Astrocyte (in vitro differentiated cells and primary cell): Measurements from ENCODE around the gene RNF26. TPM values are rescaled to one million over a fixed set of nuclear protein-coding genes. Genes with fewer than 3 reads are reported as not detected.

ENCODE experiments used
- DNase-seq: peaks from one replicate; pipeline ENCODE4 v3.0.0-alpha.2; 2010; ENCODE audit warnings: low read depth
- FAIRE-seq: peaks from 2 replicates; lab custom pipeline; 2011; peaks lifted over from hg19 to GRCh38; lab: Jason Lieb, UNC
- H2AFZ ChIP-seq: 2 replicates; pipeline ENCODE4 v1.6.0; 2012; ENCODE audit warnings: low read depth, low read length, inconsistent platforms
- H3K27ac ChIP-seq: 2 replicates; pipeline ENCODE4 v1.5.1; 2011; ENCODE audit warnings: low read depth, low read length, inconsistent platforms
- H3K27me3 ChIP-seq: 2 replicates; pipeline ENCODE4 v1.6.0; 2011; ENCODE audit warnings: low read length, inconsistent platforms; ENCODE audit not compliant: insufficient read depth
- H3K36me3 ChIP-seq: 2 replicates; pipeline ENCODE4 v1.5.1; 2011; ENCODE audit warnings: low read length, inconsistent platforms; ENCODE audit not compliant: insufficient read depth
- H3K4me1 ChIP-seq: 2 replicates; pipeline ENCODE4 v1.5.1; 2011; ENCODE audit warnings: low read length, inconsistent platforms; ENCODE audit not compliant: insufficient read depth
- H3K4me2 ChIP-seq: 2 replicates; pipeline ENCODE4 v1.6.0; 2012; ENCODE audit warnings: low read length, inconsistent platforms
- H3K4me3 ChIP-seq: 2 replicates; pipeline ENCODE4 v1.5.1; 2011; ENCODE audit warnings: low read depth, mild to moderate bottlenecking, low read length, inconsistent platforms; ENCODE audit not compliant: insufficient read depth
- H3K79me2 ChIP-seq: 2 replicates; pipeline ENCODE4 v1.6.0; 2012; ENCODE audit warnings: mild to moderate bottlenecking, low read length, inconsistent platforms; ENCODE audit not compliant: insufficient read depth
- H3K9ac ChIP-seq: 2 replicates; pipeline ENCODE4 v1.6.0; 2012; ENCODE audit warnings: mild to moderate bottlenecking, low read length, inconsistent platforms
- H3K9me3 ChIP-seq: 2 replicates; pipeline ENCODE4 v1.5.1; 2012; ENCODE audit warnings: low read depth, mild to moderate bottlenecking, low read length, inconsistent platforms; ENCODE audit not compliant: insufficient read depth
- H4K20me1 ChIP-seq: 2 replicates; pipeline ENCODE4 v1.6.0; 2012; ENCODE audit warnings: low read length, inconsistent platforms; ENCODE audit not compliant: insufficient read depth
- H3K27ac Mint-ChIP-seq: one replicate; pipeline ENCODE4 v1.8.0; 2021; ENCODE audit warnings: mild to moderate bottlenecking, mixed read lengths; ENCODE audit not compliant: unreplicated experiment
- H3K27me3 Mint-ChIP-seq: one replicate; pipeline ENCODE4 v1.8.0; 2021; ENCODE audit warnings: low read depth, mixed read lengths; ENCODE audit not compliant: unreplicated experiment
- H3K36me3 Mint-ChIP-seq: one replicate; pipeline ENCODE4 v1.8.0; 2021; ENCODE audit warnings: low read depth, mixed read lengths; ENCODE audit not compliant: unreplicated experiment
- H3K4me1 Mint-ChIP-seq: one replicate; pipeline ENCODE4 v1.8.0; 2021; ENCODE audit warnings: low read depth, mixed read lengths; ENCODE audit not compliant: unreplicated experiment
- H3K4me3 Mint-ChIP-seq: one replicate; pipeline ENCODE4 v1.8.0; 2021; ENCODE audit warnings: mild to moderate bottlenecking, moderate library complexity, mixed read lengths; ENCODE audit not compliant: unreplicated experiment
- H3K9me3 Mint-ChIP-seq: one replicate; pipeline ENCODE4 v1.8.0; 2021; ENCODE audit warnings: mild to moderate bottlenecking, mixed read lengths; ENCODE audit not compliant: unreplicated experiment
- EZH2 ChIP-seq: IDR thresholded peaks from 2 replicates; pipeline ENCODE4 v1.6.1; 2012; ENCODE audit warnings: mild to moderate bottlenecking, low read length, inconsistent platforms; ENCODE audit not compliant: insufficient read depth
- total RNA-seq: library from RNA; stranded (reverse); gene quantifications from 2 replicates; pipeline ENCODE4 v1.2.1, GENCODE V29; 2021
- TF ChIP-seq, protein P1 (sequence below): IDR thresholded peaks from 2 replicates; pipeline ENCODE4 v1.5.1; 2011; ENCODE audit warnings: low read depth, mild to moderate bottlenecking, inconsistent platforms, low read length, moderate library complexity; ENCODE audit not compliant: insufficient read depth

RNF26 gene
- total RNA-seq, 1 donor from 2014 or later, result 31.8 TPM

DNA sequence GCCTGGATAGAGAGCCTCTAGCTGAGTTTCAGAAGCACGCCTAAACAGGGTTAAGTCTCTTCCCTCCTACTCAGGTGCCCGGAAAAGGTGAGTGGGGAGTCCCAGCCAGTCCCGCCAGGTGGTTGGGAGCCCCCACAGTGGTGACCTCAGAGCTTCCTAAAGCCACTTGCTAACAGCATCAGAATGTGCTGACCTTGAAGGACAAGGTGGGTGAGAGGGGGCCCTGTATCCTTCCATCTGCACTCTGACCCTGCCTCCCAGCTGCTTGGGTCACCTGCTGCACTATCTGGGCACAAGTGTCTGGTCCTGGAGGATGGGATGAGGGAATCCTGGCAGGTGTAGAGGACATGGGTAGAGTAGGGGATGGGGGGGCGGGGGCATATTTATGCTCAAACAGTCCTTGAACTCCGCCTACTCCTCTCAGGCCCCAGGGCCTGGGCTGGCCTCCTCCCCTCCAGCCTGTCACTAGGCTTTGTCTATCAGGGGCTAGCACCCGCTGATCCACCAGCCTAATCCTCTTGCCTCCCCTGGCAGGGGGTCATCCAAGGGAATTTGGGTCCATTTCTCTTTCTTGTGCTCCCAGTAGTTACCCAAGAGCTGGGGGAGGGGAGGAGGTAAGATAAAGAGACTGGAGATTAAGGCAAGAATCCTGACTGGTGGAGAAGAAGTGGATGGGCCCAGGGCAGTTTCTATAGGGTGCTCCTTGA lies 43.8 kb downstream of the RNF26 start:
- Mint-ChIP-seq H3K27ac (no peak overlapping the region), H3K9me3 (peaks cover 2% of the 10 kb centered on the region), H3K4me3 (no peak overlapping the region), H3K27me3 (peaks cover 5% of the 10 kb centered on the region), H3K4me1 (peaks cover 16% of the 10 kb centered on the region), H3K36me3 (no peaks in the 10 kb centered on the region)
- Histone ChIP-seq H3K9ac (no peak overlapping the region), H3K4me3 (no peak overlapping the region), H3K4me1 (peaks cover 30% of the 10 kb centered on the region), H3K4me2 (no peak overlapping the region), H3K27ac (no peak overlapping the region), H3K9me3 (no peaks in the 10 kb centered on the region), H3K79me2 (no peaks in the 10 kb centered on the region), H3K36me3 (no peaks in the 10 kb centered on the region), H2AFZ (no peak overlapping the region), H4K20me1 (no peaks in the 10 kb centered on the region), H3K27me3 (peaks cover 2% of the 10 kb centered on the region)
- no peak for DNase-seq
- TF ChIP-seq EZH2, result no peak
- TF ChIP-seq, protein P1, sequence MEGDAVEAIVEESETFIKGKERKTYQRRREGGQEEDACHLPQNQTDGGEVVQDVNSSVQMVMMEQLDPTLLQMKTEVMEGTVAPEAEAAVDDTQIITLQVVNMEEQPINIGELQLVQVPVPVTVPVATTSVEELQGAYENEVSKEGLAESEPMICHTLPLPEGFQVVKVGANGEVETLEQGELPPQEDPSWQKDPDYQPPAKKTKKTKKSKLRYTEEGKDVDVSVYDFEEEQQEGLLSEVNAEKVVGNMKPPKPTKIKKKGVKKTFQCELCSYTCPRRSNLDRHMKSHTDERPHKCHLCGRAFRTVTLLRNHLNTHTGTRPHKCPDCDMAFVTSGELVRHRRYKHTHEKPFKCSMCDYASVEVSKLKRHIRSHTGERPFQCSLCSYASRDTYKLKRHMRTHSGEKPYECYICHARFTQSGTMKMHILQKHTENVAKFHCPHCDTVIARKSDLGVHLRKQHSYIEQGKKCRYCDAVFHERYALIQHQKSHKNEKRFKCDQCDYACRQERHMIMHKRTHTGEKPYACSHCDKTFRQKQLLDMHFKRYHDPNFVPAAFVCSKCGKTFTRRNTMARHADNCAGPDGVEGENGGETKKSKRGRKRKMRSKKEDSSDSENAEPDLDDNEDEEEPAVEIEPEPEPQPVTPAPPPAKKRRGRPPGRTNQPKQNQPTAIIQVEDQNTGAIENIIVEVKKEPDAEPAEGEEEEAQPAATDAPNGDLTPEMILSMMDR, result no peak
- FAIRE-seq, result no peak

DNA sequence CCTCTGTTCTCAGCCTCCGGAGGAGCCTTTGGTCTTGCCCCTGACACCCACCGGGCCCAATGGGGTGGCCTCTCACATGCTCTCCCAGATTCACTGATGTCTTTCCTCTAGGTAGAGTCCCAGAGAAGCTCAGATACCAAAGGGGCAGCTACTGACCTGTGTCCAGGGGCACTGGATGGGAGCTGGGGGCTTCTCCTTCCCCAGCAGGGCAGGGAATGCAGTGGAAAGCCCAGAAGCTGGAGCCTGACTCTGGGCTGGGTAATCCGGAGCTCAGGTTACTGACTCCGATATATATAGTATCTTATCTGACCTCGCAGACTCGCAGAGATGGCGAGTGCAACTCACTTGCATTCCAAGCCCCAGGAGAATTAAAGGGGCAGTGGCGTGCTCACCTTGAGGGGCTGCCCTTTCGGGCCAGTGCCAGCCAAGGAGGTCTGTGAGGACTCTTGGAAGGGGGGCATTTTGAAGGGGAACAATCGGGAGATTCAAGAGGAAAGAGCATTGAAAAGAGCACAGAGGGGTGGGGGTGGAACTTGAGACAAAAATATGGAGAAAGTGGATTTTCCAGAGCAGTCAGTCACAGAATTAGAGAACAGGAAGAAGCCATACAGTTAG lies 44.6 kb downstream of the RNF26 start:
- H3K27ac Mint-ChIP-seq, result peak overlapping the region; percentile 74
- peak overlapping the region; percentile 50 for H3K4me3 Mint-ChIP-seq
- Histone ChIP-seq H3K4me1 (peaks cover 30% of the 10 kb centered on the region), H3K27me3 (peaks cover 2% of the 10 kb centered on the region), H3K27ac (no peak overlapping the region), H4K20me1 (no peaks in the 10 kb centered on the region), H3K4me3 (no peak overlapping the region), H3K9ac (no peak overlapping the region), H3K4me2 (no peak overlapping the region), H3K79me2 (no peaks in the 10 kb centered on the region), H3K9me3 (no peaks in the 10 kb centered on the region), H3K36me3 (no peaks in the 10 kb centered on the region), H2AFZ (no peak overlapping the region)
- H3K9me3 Mint-ChIP-seq, result peaks cover 2% of the 10 kb centered on the region
- H3K36me3 Mint-ChIP-seq, result no peaks in the 10 kb centered on the region
- FAIRE-seq, result no peak
- peaks cover 5% of the 10 kb centered on the region for H3K27me3 Mint-ChIP-seq
- no peak for TF ChIP-seq EZH2
- TF ChIP-seq, protein P1, result no peak
- peaks cover 15% of the 10 kb centered on the region for H3K4me1 Mint-ChIP-seq
- no peak for DNase-seq
